ENCODE measurements around the gene CSTB.
A peak's percentile ranks its signal among the peaks of the same experiment; 100 is the strongest.

Gene CSTB

GRCh38 chr21:43810505-43811261 is 34.6 kb upstream of the CSTB start:
- DNase-seq (ENCODE audit: low read depth) = peak; percentile 27

GRCh38 chr21:43809853-43810504 is 33.9 kb upstream of the CSTB start:
- no peak for DNase-seq (ENCODE audit: low read depth)

- no peak for DNase-seq (ENCODE audit: low read depth)
These were observed 33.3 kb upstream of the CSTB start for GRCh38 chr21:43809346-43809799.

- no peak for DNase-seq (ENCODE audit: low read depth)
These were observed 32.7 kb upstream of the CSTB start for GRCh38 chr21:43808832-43809251.

GRCh38 chr21:43808367-43808766 is 32.3 kb upstream of the CSTB start:
- no peak for DNase-seq (ENCODE audit: low read depth)

GRCh38 chr21:43806017-43806710 is 30.1 kb upstream of the CSTB start:
- no peak for DNase-seq (ENCODE audit: low read depth)

GRCh38 chr21:43805275-43805800 is 29.2 kb upstream of the CSTB start:
- DNase-seq (ENCODE audit: low read depth) = no peak

- no peak for DNase-seq (ENCODE audit: low read depth)
These were observed 27.6 kb upstream of the CSTB start for GRCh38 chr21:43803558-43804300.

- DNase-seq (ENCODE audit: low read depth) = no peak
These were observed 26.7 kb upstream of the CSTB start for GRCh38 chr21:43802713-43803313.

GRCh38 chr21:43801006-43801783 is 25.1 kb upstream of the CSTB start:
- no peak for DNase-seq (ENCODE audit: low read depth)

GRCh38 chr21:43800566-43800965 is 24.5 kb upstream of the CSTB start:
- DNase-seq (ENCODE audit: low read depth) = no peak

GRCh38 chr21:43800124-43800523 is 24.0 kb upstream of the CSTB start:
- DNase-seq (ENCODE audit: low read depth) = no peak

- no peak for DNase-seq (ENCODE audit: low read depth)
These were observed 23.3 kb upstream of the CSTB start for GRCh38 chr21:43799301-43799840.

- no peak for DNase-seq (ENCODE audit: low read depth)
These were observed 22.0 kb upstream of the CSTB start for GRCh38 chr21:43797925-43798715.

GRCh38 chr21:43797415-43797814 is 21.3 kb upstream of the CSTB start:
- no peak for DNase-seq (ENCODE audit: low read depth)

GRCh38 chr21:43794857-43795256 is 18.7 kb upstream of the CSTB start:
- DNase-seq (ENCODE audit: low read depth) = no peak

- no peak for DNase-seq (ENCODE audit: low read depth)
These were observed 18.2 kb upstream of the CSTB start for GRCh38 chr21:43794311-43794710.

GRCh38 chr21:43793243-43793642 is 17.1 kb upstream of the CSTB start:
- no peak for DNase-seq (ENCODE audit: low read depth)

GRCh38 chr21:43792406-43792805 is 16.3 kb upstream of the CSTB start:
- DNase-seq (ENCODE audit: low read depth) = no peak
